Hindlimb muscle (tissue), 1 donor: ENCODE data around the gene LCN2. TPM values are rescaled to one million over a fixed set of nuclear protein-coding genes. Genes with fewer than 3 reads are reported as not detected.
"Not testable (repeated sequence)": the region's sequence is repeated elsewhere in the genome, so short reads cannot be mapped to it uniquely, and the experiment has no call there.

Source experiments
- DNase-seq: peaks from one replicate; pipeline ENCODE4 v3.0.0-alpha.2; 2013
- polyA plus RNA-seq: library from polyadenylated mRNA; unstranded; fragments of 120-200 nt; gene quantifications from one replicate; pipeline ENCODE4 v1.2.1, GENCODE V29; 2013; ENCODE audit not compliant: insufficient read length

The LCN2 gene
- polyA plus RNA-seq, result 1.1 TPM

GRCh38 chr9:128149001-128149701, at the start of gene LCN2:
TSS of gene LCN2 (plus strand) at chr9:128149453. CDS start at chr9:128149526, 73 bp downstream.
- no peak for DNase-seq

GRCh38 chr9:128099932-128100491, 49.2 kb upstream of the LCN2 start:
- no peak for DNase-seq

- no peak for DNase-seq
Measured at GRCh38 chr9:128100581-128100980, 48.7 kb upstream of the LCN2 start.

GRCh38 chr9:128101231-128101661, 48.0 kb upstream of the LCN2 start:
- no peak for DNase-seq

- no peak for DNase-seq
Measured at GRCh38 chr9:128101690-128102089, 47.6 kb upstream of the LCN2 start.

GRCh38 chr9:128102196-128102595, 47.1 kb upstream of the LCN2 start:
- DNase-seq, result no peak

- no peak for DNase-seq
Measured at GRCh38 chr9:128102861-128103588, 46.2 kb upstream of the LCN2 start.

GRCh38 chr9:128103589-128103962, 45.7 kb upstream of the LCN2 start:
- DNase-seq, result no peak

- no peak for DNase-seq
Measured at GRCh38 chr9:128104171-128104618, 45.1 kb upstream of the LCN2 start.

- no peak for DNase-seq
Measured at GRCh38 chr9:128105538-128106175, 43.6 kb upstream of the LCN2 start.

- DNase-seq, result no peak
Measured at GRCh38 chr9:128106181-128106939, 42.9 kb upstream of the LCN2 start.

- no peak for DNase-seq
Measured at GRCh38 chr9:128106940-128107467, 42.2 kb upstream of the LCN2 start.

GRCh38 chr9:128107468-128108268, 41.6 kb upstream of the LCN2 start:
- DNase-seq, result no peak

- DNase-seq, result no peak
Measured at GRCh38 chr9:128108269-128109049, 40.8 kb upstream of the LCN2 start.

- no peak for DNase-seq
Measured at GRCh38 chr9:128109050-128109709, 40.1 kb upstream of the LCN2 start.

- not testable (repeated sequence) for DNase-seq
Measured at GRCh38 chr9:128111726-128112125, 37.5 kb upstream of the LCN2 start.

- no peak for DNase-seq
Measured at GRCh38 chr9:128113526-128114325, 35.5 kb upstream of the LCN2 start.

- no peak for DNase-seq
Measured at GRCh38 chr9:128114326-128115186, 34.7 kb upstream of the LCN2 start.
